ENCODE data around the gene SLIT1.

The SLIT1 gene

DNA sequence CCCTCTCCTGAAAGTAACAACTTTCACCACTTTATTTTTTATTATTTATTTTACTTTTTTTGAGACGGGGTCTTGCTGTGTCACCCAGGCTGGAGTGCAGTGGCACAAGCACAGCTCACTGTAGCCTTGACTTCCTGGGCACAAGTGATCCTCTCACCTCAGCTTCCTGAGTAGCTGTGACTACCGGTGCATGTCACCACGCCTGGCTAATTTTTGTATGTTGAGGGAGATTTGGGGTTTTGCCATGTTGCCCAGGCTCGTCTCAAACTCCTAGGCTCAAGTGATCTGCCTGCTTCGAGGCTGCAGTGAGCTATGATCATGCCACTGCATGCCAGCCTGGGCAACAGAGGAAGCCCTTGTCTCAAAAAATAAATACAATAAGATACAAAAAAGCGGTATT lies 14.9 kb upstream of the SLIT1 start:
- no peak for DNase-seq (ENCODE audit: low read depth)

DNA sequence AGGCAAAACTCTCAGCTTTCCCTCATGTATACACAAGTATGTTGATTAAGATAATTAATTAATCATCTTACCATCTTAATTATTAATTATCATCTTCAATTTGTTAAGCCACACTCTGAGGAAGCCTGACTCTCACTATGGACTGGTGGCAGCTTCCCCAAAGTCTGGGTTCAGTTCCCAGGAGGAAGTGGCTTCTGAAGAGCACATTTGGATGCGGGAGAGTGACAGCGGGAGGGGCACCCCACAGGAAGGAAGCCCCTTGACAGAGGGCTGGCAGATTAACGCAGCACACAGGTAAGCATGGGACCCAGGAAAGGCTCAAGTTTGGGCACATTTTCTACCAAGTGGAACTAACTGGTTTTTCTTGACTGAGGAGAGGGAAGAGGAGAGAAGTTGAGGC lies 13.4 kb upstream of the SLIT1 start:
- DNase-seq (ENCODE audit: low read depth) = no peak

DNA sequence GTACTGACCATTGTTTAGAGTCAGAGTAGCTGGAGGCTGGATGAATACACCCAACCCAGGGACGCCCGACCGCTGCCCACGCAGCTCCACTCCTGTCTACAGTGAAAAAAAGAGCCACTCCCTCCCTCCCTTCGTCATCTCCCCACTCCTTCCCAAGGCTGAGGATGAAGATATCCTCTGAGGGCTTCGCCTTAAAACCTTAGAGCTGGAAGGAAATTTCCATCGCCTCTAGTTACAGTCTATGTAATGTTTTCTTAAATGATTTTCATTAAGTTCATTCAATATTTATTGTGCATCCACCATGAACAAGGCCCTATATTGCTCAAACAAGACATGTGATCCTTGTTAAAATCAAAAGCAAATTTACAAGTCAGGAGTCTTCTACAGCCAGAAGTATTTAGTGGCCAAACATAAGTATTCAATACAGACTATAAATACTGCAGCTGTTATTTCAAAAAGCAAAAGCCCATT lies 11.3 kb upstream of the SLIT1 start:
- DNase-seq (ENCODE audit: low read depth) = no peak

DNA sequence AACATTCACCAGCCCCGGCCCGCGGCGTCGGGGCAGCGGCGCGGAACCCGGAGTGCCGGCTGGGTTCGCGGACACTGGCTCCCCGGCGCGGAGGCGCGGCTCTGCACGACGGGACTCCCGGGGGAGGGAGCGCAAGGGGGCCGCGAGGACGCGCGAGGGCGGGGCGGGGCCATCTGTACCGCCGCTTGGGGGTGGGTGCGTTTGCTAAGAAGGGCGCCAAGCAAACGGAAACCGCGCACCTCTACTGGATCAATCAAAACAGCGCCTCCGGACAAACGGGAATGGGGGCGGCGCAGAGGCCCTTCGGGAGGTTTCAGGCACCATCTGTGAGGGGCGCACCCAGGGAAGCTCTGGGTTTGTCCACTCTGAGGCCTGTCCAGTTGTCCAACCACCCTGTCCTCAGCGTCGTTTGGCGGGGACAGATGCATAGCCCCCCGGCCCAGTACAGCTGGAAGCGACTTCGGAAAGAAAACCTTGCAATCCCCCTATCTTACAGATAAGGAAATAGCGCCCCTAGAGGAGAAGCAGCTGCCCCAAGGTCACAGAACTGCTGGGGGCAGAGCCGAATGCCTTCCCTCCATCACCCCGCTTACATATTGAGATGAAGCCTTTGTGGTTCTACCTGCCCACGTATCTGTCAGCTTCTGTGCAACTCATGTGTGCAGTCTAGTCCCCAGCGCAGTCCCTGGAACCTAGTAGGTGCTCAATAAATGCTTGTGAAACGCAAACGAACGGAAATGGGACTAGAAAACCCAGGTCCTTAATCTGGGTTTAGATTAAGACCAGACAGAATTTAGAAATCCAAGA lies 10.7 kb upstream of the SLIT1 start:
- DNase-seq (ENCODE audit: low read depth) = peak; percentile 21

DNA sequence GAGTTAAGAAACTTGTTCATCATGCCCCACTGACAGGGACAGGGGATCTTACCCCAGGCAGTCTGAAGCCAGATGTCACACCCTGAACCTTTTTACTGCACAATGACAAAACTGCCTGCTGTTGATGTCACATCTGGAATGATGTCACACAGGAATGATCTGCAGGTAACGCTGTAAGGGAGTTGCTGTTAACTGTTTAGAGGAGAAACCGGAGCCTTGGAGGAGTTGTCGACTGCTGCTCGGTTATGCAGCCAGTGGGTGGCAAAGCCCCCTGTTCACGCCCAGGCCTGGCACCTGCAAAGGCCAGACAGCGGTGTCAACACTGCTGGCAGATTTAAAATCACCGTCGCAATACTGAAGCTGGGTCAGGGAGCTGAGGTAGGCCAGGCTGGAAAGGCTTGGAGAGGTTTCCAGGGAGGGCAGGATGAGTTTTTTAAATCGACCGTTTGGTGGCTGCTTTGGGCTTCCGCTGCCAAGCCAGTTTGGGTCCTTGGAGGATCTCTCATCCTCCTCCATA lies 10.0 kb upstream of the SLIT1 start:
- no peak for DNase-seq (ENCODE audit: low read depth)

DNA sequence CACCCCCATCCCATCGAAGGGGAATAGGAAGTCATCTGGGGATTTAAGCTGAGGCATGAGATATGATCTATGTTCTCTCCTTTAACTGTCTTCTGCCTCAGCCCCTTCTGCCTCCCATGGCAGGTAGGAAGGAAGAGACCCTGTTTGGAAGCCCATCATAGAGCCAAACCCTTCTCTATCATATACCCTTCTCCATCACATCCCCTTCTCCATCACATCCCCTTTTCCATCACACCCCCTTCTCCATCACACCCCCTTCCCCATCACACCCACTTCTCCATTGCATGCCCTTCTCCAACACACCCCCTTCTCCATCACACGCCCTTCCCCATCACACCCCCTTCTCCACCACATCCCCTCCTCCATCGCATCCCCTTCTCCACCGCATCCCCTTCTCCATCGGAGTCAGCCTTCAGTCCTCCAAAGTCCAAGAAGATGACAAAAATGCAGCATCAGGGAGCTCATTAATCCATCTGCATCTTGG lies 7.2 kb upstream of the SLIT1 start:
- DNase-seq (ENCODE audit: low read depth) = no peak

DNA sequence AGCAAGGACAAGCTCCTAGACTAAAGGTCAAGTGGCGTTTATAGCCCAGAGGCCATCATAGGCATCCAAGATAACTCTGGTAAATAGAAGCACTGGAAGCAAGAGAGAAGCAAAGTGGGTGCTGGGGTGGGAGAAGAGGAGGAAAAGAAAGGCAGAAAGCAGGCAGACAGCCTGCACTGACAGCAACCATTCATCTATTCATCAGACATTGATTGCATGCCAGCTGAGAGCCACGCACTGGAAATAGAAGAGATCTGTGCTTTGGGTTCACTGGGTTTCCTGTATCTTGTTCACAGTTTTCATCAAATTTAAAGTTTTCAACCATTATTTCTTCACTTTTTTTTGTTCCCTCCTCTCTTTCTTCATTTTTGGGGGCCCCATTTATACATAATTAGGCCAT lies 4.7 kb upstream of the SLIT1 start:
- no peak for DNase-seq (ENCODE audit: low read depth)

DNA sequence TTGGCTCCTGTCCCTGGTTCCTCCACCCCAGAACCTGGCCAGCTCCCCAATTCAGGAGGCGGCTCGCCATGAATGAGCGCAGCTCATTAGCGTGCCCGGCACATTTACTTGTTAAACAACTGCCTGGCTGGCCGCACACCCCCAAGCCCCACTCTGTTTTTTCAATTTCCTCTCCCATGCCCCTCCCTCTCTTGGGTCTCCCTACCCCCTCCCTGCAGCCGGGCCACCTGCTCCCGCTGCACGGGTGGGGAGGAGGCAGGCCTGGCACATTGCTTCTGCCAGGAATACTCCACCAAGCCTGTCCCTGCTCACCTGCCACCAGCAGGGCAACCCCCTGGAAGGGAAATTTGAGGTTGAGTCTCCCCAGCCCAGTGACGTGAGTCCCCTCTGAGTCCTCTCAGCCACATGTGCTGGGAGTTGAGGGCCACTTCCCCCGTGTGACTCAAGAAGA lies 2.5 kb upstream of the SLIT1 start:
- DNase-seq (ENCODE audit: low read depth) = no peak

DNA sequence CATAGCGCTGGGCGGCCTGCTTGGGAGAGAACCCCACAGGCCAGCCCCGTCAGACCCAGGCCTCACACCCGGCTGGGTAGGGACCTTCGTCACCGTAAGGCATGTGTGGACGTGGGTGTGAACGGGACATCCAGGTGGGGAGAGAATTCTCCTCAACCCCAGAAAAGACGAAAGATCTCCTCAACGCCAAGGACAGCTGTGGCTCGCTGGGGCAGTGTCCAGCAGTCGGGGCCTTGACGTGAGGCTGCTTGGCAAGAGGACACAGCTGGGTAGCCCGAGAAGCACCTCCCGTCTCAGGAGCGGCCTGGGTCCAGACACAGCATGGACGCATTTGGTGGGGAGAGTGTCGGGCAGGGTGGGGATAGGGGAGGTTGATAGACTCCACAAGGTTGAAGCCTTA lies 1.2 kb upstream of the SLIT1 start:
- no peak for DNase-seq (ENCODE audit: low read depth)

DNA sequence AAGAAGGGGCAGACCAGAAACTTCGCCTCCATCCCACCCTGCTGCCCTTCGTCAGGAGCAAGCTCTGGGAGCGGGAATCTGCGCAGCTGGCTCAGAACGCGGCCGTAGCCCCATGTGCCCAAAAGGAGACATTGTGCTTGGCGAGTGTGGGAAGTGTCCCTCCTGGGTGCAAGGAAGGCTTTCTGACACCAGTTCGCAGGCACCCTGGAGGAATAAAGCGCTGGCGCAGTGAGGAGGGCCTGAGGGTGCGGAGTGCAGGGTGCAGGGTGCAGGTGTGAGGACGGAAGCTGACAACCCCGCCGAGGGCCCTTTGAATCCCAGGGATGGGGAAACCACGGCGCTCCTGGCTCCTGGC lies 811 bp downstream of the SLIT1 start:
- DNase-seq (ENCODE audit: low read depth) = no peak

DNA sequence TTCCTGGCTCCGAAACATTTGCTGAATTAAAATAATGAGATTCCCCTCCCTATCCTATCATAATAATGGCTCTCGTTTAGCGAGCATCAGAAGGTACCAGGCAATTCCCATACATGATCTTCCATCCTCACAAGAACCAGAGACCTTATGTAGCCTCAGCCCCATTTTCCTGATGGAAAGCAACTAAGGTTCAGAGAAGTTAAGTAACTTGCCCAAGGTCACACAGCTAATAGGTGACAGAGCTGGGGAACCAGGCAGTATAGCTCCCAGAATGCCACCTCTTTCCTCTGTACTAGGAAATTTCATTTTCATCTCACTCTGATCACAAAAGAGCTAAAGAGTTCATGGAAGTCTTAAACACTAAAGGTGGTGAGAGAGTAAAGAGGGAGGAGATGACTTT lies 2.4 kb downstream of the SLIT1 start:
- no peak for DNase-seq (ENCODE audit: low read depth)

DNA sequence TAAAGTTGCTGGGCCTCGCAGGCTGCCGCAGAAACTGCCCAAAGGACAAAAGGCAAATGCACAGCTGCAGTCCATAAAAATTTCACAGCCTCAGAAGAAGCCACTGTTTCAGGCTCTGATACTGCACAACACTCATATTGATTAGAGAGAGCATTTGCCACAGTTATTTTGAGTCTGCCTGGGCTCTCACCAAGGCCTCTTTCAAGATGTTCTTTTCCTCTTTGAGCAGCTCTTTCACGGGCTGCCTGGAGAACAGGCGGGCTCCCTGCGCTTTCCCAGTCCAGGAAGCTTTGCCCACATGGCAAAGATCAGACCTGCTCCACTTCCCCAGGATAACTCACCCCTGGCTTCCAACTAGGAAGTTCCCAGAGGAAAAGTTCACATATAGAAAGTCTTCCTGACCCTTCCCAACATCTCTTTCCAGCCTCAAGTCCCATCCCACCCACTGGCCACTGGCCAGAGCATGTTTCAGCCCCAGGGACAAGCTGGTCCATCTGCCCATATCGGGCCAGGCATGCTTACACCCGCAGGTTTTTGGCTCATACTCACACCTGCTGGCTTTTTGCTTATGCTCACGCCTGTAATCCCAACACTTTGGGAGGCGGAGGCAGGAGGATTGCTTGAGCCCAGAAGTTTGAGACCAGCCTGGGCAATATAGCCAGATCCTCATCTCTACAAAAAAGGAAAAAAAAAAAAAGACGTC lies 3.3 kb downstream of the SLIT1 start:
- no peak for DNase-seq (ENCODE audit: low read depth)

DNA sequence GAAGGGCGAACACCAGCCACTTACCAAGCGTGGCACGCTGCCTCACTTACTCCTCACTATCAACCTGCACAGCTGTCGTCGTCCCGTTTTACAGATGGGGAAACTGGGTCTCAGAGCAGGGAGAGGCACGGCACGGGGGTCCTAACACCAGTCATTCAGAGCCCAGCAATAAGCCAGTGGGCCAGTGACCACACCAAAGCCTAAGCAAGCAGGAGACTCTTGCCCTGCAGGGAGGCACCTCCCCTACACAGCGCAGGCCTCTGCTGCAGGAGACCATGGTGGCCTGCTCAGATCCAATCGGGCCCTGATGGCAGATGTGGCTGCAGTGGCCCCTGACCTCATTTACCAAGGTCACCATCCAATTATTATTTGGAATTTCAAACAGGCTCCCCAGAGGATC lies 4.8 kb downstream of the SLIT1 start:
- DNase-seq (ENCODE audit: low read depth) = no peak

DNA sequence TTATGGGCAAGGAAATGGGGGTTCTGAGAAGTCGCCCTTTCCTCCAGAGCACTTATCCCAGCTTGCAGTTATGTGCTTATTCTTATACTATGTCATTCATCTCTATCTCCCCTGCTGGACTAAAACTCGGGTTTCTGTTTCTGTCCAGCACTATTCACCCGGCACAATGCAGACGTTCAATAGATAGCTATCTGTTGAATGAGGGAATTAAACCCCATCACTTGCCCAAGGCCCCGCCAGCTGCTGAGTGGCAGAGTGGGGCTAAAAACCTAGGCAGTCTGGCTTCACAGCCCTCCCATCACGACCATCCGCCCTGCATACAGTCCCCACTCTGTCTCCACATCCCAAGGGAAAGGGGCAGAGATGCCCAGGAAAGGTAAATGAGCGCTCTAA lies 5.4 kb downstream of the SLIT1 start:
- no peak for DNase-seq (ENCODE audit: low read depth)

DNA sequence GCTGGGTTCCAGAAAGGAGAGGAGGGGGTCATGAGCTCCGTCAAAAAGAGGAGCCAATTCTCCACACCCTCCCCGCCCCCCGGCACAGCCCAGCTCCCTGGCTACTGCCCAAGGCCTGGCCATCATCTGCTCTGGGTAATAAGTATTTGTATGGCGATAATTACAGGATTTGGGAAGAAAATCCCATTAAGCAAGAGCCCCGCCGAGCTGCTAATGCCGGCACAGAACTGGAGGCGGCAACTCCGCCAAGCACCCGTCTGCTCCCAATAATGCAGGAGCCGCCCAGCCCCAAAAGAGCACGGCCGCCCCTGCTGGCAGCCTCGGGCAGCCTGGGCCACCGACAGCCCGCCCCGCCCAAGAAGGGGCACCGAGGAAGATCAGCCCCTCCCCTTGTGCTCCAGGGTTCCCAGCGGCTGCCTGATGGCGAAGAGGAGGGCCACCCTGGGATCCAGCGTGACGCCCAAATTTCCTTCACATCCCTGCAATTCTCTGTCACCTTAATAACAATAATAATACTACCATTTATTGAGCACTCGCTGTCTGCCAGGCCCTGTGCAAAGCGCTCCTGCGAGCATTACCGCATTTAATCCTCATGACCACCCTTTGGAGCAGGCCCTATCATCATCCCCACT lies 5.9 kb downstream of the SLIT1 start:
- no peak for DNase-seq (ENCODE audit: low read depth)

DNA sequence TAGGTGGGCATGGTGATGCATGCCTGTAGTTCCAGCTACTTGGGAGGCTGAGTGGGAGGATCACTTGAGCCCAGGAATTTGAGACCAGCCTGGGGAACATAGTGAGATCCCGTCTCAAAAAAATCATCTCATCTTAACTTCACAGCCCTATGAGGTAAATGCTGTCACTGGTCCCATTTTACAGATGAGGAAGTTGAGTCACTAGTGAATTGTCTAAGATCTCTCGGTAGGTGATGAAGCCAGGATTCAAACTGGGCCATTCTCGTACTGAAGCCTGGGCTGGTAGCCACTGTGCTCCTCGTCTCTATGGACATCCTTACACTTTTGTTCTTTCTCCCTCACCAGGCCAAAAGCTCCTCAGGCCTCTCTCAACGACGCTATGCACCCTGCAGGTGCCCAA lies 6.4 kb downstream of the SLIT1 start:
- no peak for DNase-seq (ENCODE audit: low read depth)

DNA sequence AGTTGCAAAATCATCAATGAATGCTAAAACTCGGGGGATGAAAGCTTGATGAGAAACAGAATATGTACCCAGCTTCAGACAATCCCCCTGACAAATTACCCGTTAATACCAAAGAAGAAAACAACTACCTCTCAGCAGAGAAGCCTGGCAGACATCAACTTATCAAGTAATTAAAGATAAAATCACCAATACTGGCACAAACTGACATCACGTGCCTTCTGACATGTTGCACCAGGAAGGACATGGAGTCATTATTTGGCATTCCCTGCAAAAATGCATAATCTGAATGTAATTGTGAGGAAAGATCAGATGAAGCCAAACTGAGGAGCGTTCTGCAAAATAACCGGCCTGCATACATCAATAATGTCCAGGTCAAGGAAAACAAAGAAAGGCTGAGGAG lies 7.7 kb downstream of the SLIT1 start:
- no peak for DNase-seq (ENCODE audit: low read depth)

DNA sequence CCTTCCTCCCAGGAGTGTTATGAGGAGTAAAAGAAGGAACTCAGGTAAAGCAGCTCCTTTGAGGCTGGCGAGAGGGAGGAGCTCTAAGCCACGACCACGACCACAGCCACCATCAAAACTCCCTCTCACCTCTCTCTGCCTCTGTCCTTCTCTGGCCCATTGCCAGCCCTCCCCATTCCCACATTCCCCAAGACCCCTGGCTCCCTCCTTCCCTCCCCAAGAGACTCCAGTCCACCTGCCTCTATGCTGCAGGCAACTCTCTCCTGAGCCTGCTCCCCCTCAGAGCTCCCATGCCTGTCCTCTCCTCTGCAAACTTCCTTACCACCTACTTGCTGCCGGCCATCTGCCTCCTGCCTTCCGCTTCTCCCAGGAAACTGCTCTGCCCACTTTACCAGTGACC lies 9.5 kb downstream of the SLIT1 start:
- no peak for DNase-seq (ENCODE audit: low read depth)

DNA sequence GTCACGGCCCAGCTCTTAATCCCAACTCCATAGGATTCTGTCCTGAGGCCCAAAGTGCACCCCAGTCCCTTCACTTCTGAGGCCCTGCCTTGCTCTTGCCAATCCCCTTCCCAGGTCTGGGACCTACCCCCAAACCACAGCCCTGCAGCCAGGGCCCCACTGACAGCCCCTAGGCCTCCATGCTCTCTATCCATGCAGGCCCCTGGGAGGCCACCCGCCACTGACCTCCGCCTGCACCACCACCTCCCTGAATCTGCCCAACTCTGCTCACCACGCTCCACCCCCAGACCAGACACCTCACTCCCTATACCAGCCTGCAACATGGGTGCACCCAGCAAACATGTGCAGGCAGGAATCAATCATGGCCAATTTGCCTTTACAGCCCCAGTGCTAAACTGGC lies 10.2 kb downstream of the SLIT1 start:
- no peak for DNase-seq (ENCODE audit: low read depth)

DNA sequence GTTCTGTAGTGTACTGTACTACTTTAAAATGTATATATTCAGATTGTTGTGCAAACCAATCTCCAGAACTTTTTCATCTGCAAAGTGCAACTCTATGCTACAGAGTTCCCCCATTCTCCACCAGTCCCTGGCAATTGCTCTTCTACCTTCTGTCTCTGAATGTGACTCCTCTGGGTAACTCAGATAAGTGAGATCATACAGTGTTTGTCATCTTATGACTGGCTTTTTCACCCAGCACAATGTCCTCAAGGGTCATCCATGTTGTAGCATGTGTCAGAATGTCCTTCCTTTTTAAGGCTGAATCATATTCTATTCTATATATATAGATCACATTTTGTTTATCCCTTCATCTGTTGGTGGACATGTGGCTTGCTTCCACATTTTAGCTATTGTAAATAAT lies 10.8 kb downstream of the SLIT1 start:
- DNase-seq (ENCODE audit: low read depth) = no peak

DNA sequence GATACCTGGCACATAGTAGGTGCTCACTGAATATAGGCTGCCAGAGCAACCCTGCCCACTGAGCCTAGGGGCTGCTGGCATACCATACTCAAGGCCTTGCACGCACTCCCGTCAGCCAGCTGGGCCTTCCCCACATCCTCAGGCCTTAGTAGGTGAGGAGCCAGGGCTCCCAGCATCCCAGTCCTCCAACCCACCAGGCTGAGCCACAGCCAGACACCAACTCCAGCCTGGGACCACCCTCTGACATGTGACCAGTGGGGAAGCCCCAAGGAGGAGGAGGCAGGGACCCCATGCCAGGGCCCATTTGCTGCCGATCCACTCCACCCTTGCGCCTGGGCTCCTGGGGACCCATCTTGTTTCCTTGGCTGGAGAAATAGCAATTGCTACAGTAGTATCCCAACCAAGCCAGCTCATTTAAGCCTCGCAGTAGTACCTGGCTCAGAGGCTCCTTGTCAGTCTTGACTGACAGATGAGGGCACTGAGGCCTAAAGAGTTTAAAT lies 11.4 kb downstream of the SLIT1 start:
- DNase-seq (ENCODE audit: low read depth) = no peak

DNA sequence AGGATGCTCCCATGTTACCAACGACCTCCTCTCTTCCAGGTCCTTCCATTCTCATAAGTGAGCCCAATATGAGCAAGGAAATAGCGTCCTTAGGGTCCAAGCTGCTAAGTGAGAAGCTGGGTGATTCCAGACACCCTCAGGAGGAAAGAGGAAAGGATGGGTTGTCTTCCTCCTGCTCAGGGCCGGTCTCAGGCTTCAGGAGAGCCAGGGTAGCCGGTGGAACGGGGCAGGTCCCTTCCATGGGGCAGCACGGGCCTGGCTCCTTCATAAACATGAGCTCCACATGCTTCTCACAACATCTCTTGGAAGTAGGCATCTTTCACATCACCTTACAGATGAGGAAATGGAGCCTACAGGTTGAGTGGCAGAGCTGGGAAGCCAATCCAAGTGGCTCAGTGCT lies 12.7 kb downstream of the SLIT1 start:
- DNase-seq (ENCODE audit: low read depth) = no peak

DNA sequence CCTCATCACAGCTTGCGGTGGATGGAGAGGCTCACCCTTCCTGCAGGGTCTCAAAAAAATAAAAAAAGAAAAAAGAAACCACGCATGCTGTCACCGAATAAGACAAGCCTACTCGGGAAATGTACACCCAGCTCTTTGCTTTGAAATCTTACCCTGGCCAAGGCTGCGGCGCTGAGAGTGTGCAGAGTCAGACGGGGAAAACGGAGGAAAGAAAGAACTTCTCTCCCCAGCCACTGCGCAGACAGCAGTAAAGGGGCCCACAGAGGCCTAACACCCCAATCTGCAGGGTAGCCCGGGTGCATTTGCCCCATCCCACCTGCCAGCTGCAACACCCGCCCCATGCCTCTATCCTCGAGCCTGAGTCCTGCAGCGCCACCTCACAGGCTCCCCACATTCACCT lies 14.8 kb downstream of the SLIT1 start:
- DNase-seq (ENCODE audit: low read depth) = no peak
